HEK293 (cell line): ENCODE results near the gene PGC.

Experiments
- BCL11B ChIP-seq: fragments of 450-650 bp; formaldehyde crosslinking; IDR thresholded peaks from 2 replicates; pipeline ENCODE4 v1.5.1; 2016; ENCODE audit warnings: low read depth, missing biosample characterization, missing genetic modification characterization
- GLI2 ChIP-seq: fragments of 450-650 bp; formaldehyde crosslinking; IDR thresholded peaks from 2 replicates; pipeline ENCODE4; 2017; ENCODE audit warnings: missing biosample characterization, missing genetic modification characterization, low read depth, borderline replicate concordance
- HOXA7 ChIP-seq: sonication (generic); formaldehyde crosslinking; IDR thresholded peaks from 2 replicates; pipeline ENCODE4 v1.8.1; 2022; ENCODE audit warnings: missing genetic modification reagents, borderline replicate concordance
- HOXC10 ChIP-seq: sonication (generic); formaldehyde crosslinking; IDR thresholded peaks from 2 replicates; pipeline ENCODE4 v1.8.1; 2023; ENCODE audit warnings: mild to moderate bottlenecking, missing genetic modification reagents
- IKZF3 ChIP-seq: fragments of 450-650 bp; IDR thresholded peaks from 2 replicates; pipeline ENCODE4 v1.5.0; 2018; ENCODE audit warnings: missing biosample characterization, mild to moderate bottlenecking, missing genetic modification characterization, moderate library complexity
- INSM2 ChIP-seq: fragments of 450-650 bp; formaldehyde crosslinking; IDR thresholded peaks from 2 replicates; pipeline ENCODE4 v1.5.1; 2016; ENCODE audit warnings: missing biosample characterization, missing genetic modification characterization
- KLF7 ChIP-seq: fragments of 450-650 bp; formaldehyde crosslinking; IDR thresholded peaks from 2 replicates; pipeline ENCODE4 v1.5.1; 2016; ENCODE audit warnings: missing biosample characterization, missing genetic modification characterization, borderline replicate concordance
- PRDM6 ChIP-seq: fragments of 450-650 bp; formaldehyde crosslinking; IDR thresholded peaks from 2 replicates; pipeline ENCODE4 v1.5.1; 2017; ENCODE audit warnings: missing biosample characterization, missing genetic modification characterization
- SCRT2 ChIP-seq: fragments of 450-650 bp; formaldehyde crosslinking; IDR thresholded peaks from 2 replicates; pipeline ENCODE4 v1.5.1; 2016; ENCODE audit warnings: missing biosample characterization, missing genetic modification characterization
- WT1 ChIP-seq: fragments of 450-650 bp; formaldehyde crosslinking; IDR thresholded peaks from 2 replicates; pipeline ENCODE4 v1.5.1; 2016; ENCODE audit warnings: missing biosample characterization, missing genetic modification characterization
- YY2 ChIP-seq: fragments of 450-650 bp; formaldehyde crosslinking; IDR thresholded peaks from 2 replicates; pipeline ENCODE4 v1.5.1; 2016; ENCODE audit warnings: missing biosample characterization, missing genetic modification characterization
- ZBTB17 ChIP-seq: fragments of 450-650 bp; formaldehyde crosslinking; IDR thresholded peaks from 2 replicates; pipeline ENCODE4 v1.5.1; 2016; ENCODE audit warnings: missing biosample characterization, missing genetic modification characterization
- ZFP69B ChIP-seq: fragments of 450-650 bp; formaldehyde crosslinking; IDR thresholded peaks from 2 replicates; pipeline ENCODE4 v1.5.1; 2016; ENCODE audit warnings: missing biosample characterization, missing genetic modification characterization
- ZNF112 ChIP-seq: fragments of 450-650 bp; formaldehyde crosslinking; IDR thresholded peaks from 2 replicates; pipeline ENCODE4 v1.5.0; 2017; ENCODE audit warnings: missing biosample characterization, missing genetic modification characterization
- ZNF140 ChIP-seq: fragments of 450-650 bp; formaldehyde crosslinking; IDR thresholded peaks from 2 replicates; pipeline ENCODE4 v1.5.1; 2016; ENCODE audit warnings: missing biosample characterization, missing genetic modification characterization
- ZNF146 ChIP-seq: fragments of 450-650 bp; formaldehyde crosslinking; IDR thresholded peaks from 2 replicates; pipeline ENCODE4 v1.5.1; 2016; ENCODE audit warnings: missing biosample characterization, missing genetic modification characterization
- ZNF169 ChIP-seq: fragments of 450-650 bp; formaldehyde crosslinking; IDR thresholded peaks from 2 replicates; pipeline ENCODE4 v1.5.1; 2016; ENCODE audit warnings: missing biosample characterization, missing genetic modification characterization
- ZNF174 ChIP-seq: fragments of 450-650 bp; formaldehyde crosslinking; IDR thresholded peaks from 2 replicates; pipeline ENCODE4 v1.5.0; 2017; ENCODE audit warnings: missing biosample characterization, mild to moderate bottlenecking, missing genetic modification characterization
- ZNF202 ChIP-seq: fragments of 450-650 bp; formaldehyde crosslinking; IDR thresholded peaks from 2 replicates; pipeline ENCODE4 v1.5.1; 2016; ENCODE audit warnings: missing biosample characterization, missing genetic modification characterization, borderline replicate concordance
- ZNF335 ChIP-seq: fragments of 450-650 bp; formaldehyde crosslinking; conservative IDR thresholded peaks from 2 replicates; pipeline ENCODE4 v1.5.1; 2016; ENCODE audit warnings: missing biosample characterization, missing genetic modification characterization
- ZNF366 ChIP-seq: fragments of 450-650 bp; formaldehyde crosslinking; conservative IDR thresholded peaks from 2 replicates; pipeline ENCODE4 v1.5.1; 2016; ENCODE audit warnings: missing biosample characterization, missing genetic modification characterization
- ZNF404 ChIP-seq: fragments of 450-650 bp; formaldehyde crosslinking; IDR thresholded peaks from 2 replicates; pipeline ENCODE4 v1.5.1; 2017; ENCODE audit warnings: missing biosample characterization, missing genetic modification characterization
- ZNF426 ChIP-seq: fragments of 450-650 bp; formaldehyde crosslinking; IDR thresholded peaks from 2 replicates; pipeline ENCODE4 v1.5.1; 2017; ENCODE audit warnings: missing biosample characterization, missing genetic modification characterization, mild to moderate bottlenecking, inconsistent platforms, moderate library complexity
- ZNF510 ChIP-seq: fragments of 450-650 bp; formaldehyde crosslinking; IDR thresholded peaks from 2 replicates; pipeline ENCODE4 v1.5.1; 2018; ENCODE audit warnings: mild to moderate bottlenecking, missing genetic modification characterization, missing biosample characterization; ENCODE audit not compliant: insufficient replicate concordance
- ZNF530 ChIP-seq: fragments of 450-650 bp; formaldehyde crosslinking; IDR thresholded peaks from 2 replicates; pipeline ENCODE4 v1.5.1; 2016; ENCODE audit warnings: low read depth, missing biosample characterization, missing genetic modification characterization
- ZNF558 ChIP-seq: fragments of 450-650 bp; formaldehyde crosslinking; IDR thresholded peaks from 2 replicates; pipeline ENCODE4 v1.5.1; 2016; ENCODE audit warnings: missing biosample characterization, missing genetic modification characterization
- ZNF626 ChIP-seq: fragments of 450-650 bp; sonication (Bioruptor Pico); formaldehyde crosslinking; IDR thresholded peaks from 2 replicates; pipeline ENCODE4 v1.5.1; 2018; ENCODE audit warnings: missing biosample characterization, missing genetic modification characterization, inconsistent platforms
- ZNF658 ChIP-seq: fragments of 450-650 bp; formaldehyde crosslinking; IDR thresholded peaks from 2 replicates; pipeline ENCODE4; 2016; ENCODE audit warnings: missing biosample characterization, missing genetic modification characterization
- ZNF701 ChIP-seq: fragments of 450-650 bp; formaldehyde crosslinking; IDR thresholded peaks from 2 replicates; pipeline ENCODE4 v1.5.1; 2016; ENCODE audit warnings: missing biosample characterization, missing genetic modification characterization
- ZNF76 ChIP-seq: fragments of 450-650 bp; formaldehyde crosslinking; IDR thresholded peaks from 2 replicates; pipeline ENCODE4; 2016; ENCODE audit warnings: low read depth, missing biosample characterization, missing genetic modification characterization, borderline replicate concordance
- ZNF791 ChIP-seq: fragments of 450-650 bp; formaldehyde crosslinking; IDR thresholded peaks from 2 replicates; pipeline ENCODE4 v1.5.1; 2016; ENCODE audit warnings: missing biosample characterization, missing genetic modification characterization
- ZNF830 ChIP-seq: fragments of 450-650 bp; IDR thresholded peaks from 2 replicates; pipeline ENCODE4 v1.5.0; 2018; ENCODE audit warnings: missing biosample characterization, missing genetic modification characterization, low read depth, mild to moderate bottlenecking, moderate library complexity
- ZNF843 ChIP-seq: fragments of 450-650 bp; formaldehyde crosslinking; IDR thresholded peaks from 2 replicates; pipeline ENCODE4 v1.5.1; 2016; ENCODE audit warnings: missing biosample characterization, missing genetic modification characterization
- TF ChIP-seq, protein P1 (sequence below): fragments of 450-650 bp; formaldehyde crosslinking; IDR thresholded peaks from 2 replicates; pipeline ENCODE4 v1.5.1; 2016; ENCODE audit warnings: missing biosample characterization, missing genetic modification characterization
- TF ChIP-seq, protein P2 (sequence below): fragments of 450-650 bp; formaldehyde crosslinking; IDR thresholded peaks from 2 replicates; pipeline ENCODE4 v1.5.1; 2016; ENCODE audit warnings: missing biosample characterization, missing genetic modification characterization

Gene PGC

GRCh38 chr6:41779788-41780550 is 32.8 kb upstream of the PGC start, which contains the start of gene FRS3 (continued):
- TF ChIP-seq ZNF626 (tag by site-specific recombination), result no peak
- TF ChIP-seq YY2 (tag by site-specific recombination), result no peak; the same call in 1 of the 2 replicates
- TF ChIP-seq PRDM6 (tag by site-specific recombination), result no peak
- peak; percentile 28 for TF ChIP-seq WT1
- 0 out of 2 replicates have a peak, but pooled peaks have one; percentile 63 for TF ChIP-seq ZNF76 (tag by site-specific recombination)
- no peak for TF ChIP-seq ZNF530 (tag by site-specific recombination)
- TF ChIP-seq HOXC10 (CRISPR knock-in tag), result 0 out of 2 replicates have a peak, but pooled peaks have one; percentile 28
- no peak for TF ChIP-seq ZNF510
- no peak for TF ChIP-seq ZNF202
- no peak for TF ChIP-seq ZNF426 (tag by site-specific recombination)
- TF ChIP-seq ZNF174 (tag by site-specific recombination), result no peak
- no peak for TF ChIP-seq ZNF558 (tag by site-specific recombination)
- TF ChIP-seq ZBTB17, result 0 out of 2 replicates have a peak, but pooled peaks have one; percentile 51
- TF ChIP-seq ZNF112 (tag by site-specific recombination), result no peak
- TF ChIP-seq ZNF335 (tag by site-specific recombination), result peak; percentile 88
- TF ChIP-seq IKZF3, result no peak
- TF ChIP-seq ZNF791 (tag by site-specific recombination), result no peak
- no peak for TF ChIP-seq ZNF658
- TF ChIP-seq ZNF830 (tag by site-specific recombination), result no peak
- TF ChIP-seq BCL11B (tag by site-specific recombination), result no peak; the same call in 1 of the 2 replicates
- no peak for TF ChIP-seq ZNF404 (tag by site-specific recombination)
- TF ChIP-seq KLF7 (tag by site-specific recombination), result peak; percentile 63; the same call in 1 of the 2 replicates
- TF ChIP-seq ZNF701 (tag by site-specific recombination), result no peak
- TF ChIP-seq ZFP69B (tag by site-specific recombination), result peak; percentile 37; the same call in 1 of the 2 replicates
- no peak for TF ChIP-seq GLI2 (tag by site-specific recombination)
- TF ChIP-seq, protein P1, sequence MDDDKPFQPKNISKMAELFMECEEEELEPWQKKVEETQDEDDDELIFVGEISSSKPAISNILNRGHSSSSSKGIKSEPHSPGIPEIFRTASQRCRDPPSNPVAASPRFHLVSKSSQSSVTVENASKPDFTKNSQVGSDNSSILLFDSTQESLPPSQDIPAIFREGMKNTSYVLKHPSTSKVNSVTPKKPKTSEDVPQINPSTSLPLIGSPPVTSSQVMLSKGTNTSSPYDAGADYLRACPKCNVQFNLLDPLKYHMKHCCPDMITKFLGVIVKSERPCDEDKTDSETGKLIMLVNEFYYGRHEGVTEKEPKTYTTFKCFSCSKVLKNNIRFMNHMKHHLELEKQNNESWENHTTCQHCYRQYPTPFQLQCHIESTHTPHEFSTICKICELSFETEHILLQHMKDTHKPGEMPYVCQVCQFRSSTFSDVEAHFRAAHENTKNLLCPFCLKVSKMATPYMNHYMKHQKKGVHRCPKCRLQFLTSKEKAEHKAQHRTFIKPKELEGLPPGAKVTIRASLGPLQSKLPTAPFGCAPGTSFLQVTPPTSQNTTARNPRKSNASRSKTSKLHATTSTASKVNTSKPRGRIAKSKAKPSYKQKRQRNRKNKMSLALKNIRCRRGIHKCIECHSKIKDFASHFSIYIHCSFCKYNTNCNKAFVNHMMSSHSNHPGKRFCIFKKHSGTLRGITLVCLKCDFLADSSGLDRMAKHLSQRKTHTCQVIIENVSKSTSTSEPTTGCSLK (tag by site-specific recombination), result no peak
- TF ChIP-seq ZNF146 (tag by site-specific recombination), result no peak
- TF ChIP-seq, protein P2, sequence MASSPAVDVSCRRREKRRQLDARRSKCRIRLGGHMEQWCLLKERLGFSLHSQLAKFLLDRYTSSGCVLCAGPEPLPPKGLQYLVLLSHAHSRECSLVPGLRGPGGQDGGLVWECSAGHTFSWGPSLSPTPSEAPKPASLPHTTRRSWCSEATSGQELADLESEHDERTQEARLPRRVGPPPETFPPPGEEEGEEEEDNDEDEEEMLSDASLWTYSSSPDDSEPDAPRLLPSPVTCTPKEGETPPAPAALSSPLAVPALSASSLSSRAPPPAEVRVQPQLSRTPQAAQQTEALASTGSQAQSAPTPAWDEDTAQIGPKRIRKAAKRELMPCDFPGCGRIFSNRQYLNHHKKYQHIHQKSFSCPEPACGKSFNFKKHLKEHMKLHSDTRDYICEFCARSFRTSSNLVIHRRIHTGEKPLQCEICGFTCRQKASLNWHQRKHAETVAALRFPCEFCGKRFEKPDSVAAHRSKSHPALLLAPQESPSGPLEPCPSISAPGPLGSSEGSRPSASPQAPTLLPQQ (tag by site-specific recombination), result peak; percentile 78
- TF ChIP-seq INSM2, result peak; percentile 16; the same call in 1 of the 2 replicates
- TF ChIP-seq ZNF140 (tag by site-specific recombination), result no peak
- no peak for TF ChIP-seq HOXA7 (CRISPR knock-in tag)
- peak; percentile 75 for TF ChIP-seq ZNF843 (tag by site-specific recombination)
- TF ChIP-seq ZNF366 (tag by site-specific recombination), result peak; percentile 42; the same call in 1 of the 2 replicates
- no peak for TF ChIP-seq ZNF169
- no peak for TF ChIP-seq SCRT2 (tag by site-specific recombination)
